PC-9 (cell line): ENCODE measurements around the gene KLF15.

Experiments
- EZH2 ChIP-seq: fragments of 200-600 bp; sonication (generic); IDR thresholded peaks from 2 replicates; pipeline ENCODE4 v1.8.0; 2017; ENCODE audit warnings: antibody characterized with exemption, low read depth
- TF ChIP-seq, protein P1 (sequence below): fragments of 200-600 bp; sonication (generic); conservative IDR thresholded peaks from 2 replicates; pipeline ENCODE4 v1.6.1; 2017; ENCODE audit warnings: mixed run types, antibody characterized with exemption, mild to moderate bottlenecking, moderate library complexity

DNA sequence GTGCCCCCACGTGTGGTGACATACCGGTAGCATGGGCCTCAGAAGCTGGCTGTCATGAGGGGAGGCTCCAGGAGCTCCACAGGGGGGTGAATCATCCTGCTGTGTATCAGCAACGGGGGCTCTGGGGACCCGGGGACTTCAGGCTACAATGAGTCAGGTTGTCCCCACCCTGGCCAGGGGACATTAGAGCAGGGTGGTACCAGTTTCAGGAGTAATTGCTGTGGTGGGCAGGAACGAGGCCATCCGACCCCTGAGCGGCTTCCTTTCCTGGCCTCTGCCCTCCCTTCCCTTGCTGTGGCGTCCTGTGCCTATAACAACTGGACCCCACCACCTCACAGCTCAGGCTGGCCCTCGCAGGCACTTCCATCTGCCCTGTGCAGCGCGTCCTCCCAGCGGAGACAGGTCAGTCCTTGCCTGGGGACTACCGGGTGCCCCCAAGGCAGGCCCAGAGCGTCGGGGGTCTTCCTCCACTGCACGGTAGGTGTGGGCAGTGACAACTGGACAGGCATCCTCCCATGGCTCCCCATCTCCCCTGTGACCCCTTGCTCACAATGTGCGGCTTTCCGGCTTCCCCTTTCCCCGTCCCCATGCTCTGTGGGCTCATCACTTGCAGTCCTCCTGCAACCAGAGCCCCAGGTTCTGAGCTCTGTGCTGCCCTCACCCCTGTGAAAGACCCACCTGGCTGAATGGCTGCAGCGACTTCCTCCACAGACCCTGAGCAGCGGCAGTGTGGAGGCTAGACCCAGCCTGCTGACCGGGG is 57.0 kb downstream of the KLF15 start:
- TF ChIP-seq, protein P1, sequence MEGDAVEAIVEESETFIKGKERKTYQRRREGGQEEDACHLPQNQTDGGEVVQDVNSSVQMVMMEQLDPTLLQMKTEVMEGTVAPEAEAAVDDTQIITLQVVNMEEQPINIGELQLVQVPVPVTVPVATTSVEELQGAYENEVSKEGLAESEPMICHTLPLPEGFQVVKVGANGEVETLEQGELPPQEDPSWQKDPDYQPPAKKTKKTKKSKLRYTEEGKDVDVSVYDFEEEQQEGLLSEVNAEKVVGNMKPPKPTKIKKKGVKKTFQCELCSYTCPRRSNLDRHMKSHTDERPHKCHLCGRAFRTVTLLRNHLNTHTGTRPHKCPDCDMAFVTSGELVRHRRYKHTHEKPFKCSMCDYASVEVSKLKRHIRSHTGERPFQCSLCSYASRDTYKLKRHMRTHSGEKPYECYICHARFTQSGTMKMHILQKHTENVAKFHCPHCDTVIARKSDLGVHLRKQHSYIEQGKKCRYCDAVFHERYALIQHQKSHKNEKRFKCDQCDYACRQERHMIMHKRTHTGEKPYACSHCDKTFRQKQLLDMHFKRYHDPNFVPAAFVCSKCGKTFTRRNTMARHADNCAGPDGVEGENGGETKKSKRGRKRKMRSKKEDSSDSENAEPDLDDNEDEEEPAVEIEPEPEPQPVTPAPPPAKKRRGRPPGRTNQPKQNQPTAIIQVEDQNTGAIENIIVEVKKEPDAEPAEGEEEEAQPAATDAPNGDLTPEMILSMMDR, result no peak
- no peak for TF ChIP-seq EZH2
